NCI-H82 (cell line): ENCODE data around the gene ITIH6.
"Not testable (repeated sequence)": the region's sequence is repeated elsewhere in the genome, so short reads cannot be mapped to it uniquely, and the experiment has no call there.

Source experiments
- DNase-seq: peaks from one replicate; lab custom pipeline; 2025; lab: John Stamatoyannopoulos, UW

The ITIH6 gene, protein sequence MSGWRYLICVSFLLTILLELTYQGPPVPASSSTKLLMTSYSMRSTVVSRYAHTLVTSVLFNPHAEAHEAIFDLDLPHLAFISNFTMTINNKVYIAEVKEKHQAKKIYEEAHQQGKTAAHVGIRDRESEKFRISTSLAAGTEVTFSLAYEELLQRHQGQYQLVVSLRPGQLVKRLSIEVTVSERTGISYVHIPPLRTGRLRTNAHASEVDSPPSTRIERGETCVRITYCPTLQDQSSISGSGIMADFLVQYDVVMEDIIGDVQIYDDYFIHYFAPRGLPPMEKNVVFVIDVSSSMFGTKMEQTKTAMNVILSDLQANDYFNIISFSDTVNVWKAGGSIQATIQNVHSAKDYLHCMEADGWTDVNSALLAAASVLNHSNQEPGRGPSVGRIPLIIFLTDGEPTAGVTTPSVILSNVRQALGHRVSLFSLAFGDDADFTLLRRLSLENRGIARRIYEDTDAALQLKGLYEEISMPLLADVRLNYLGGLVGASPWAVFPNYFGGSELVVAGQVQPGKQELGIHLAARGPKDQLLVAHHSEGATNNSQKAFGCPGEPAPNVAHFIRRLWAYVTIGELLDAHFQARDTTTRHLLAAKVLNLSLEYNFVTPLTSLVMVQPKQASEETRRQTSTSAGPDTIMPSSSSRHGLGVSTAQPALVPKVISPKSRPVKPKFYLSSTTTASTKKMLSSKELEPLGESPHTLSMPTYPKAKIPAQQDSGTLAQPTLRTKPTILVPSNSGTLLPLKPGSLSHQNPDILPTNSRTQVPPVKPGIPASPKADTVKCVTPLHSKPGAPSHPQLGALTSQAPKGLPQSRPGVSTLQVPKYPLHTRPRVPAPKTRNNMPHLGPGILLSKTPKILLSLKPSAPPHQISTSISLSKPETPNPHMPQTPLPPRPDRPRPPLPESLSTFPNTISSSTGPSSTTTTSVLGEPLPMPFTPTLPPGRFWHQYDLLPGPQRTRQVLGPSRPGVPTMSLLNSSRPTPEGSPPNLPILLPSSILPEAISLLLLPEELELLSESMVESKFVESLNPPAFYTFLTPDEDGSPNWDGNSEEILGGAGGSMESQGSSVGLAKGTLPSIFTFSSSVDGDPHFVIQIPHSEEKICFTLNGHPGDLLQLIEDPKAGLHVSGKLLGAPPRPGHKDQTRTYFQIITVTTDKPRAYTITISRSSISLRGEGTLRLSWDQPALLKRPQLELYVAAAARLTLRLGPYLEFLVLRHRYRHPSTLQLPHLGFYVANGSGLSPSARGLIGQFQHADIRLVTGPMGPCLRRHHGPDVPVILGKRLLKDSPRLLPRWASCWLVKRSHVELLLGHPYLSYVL

DNA sequence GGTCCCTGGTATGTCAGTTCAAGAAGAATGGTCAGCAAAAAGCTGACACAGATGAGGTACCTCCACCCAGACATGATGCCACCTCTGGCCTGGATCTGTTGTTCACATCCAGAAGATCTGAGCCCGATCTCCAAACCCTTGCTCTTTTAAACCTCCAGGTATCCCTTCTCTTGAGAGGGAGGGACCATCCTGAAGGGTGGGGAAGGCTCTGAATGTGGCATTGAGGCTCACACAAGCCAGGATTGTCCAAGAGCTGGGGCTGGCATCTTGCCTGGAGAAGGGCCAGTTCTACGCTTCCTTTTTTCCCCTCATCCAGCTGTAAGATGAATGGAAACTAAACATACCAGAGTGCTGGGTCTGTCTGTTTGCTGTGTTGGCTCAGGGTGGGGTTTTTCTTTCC is at the start of gene ITIH6:
ITIH6 (minus strand) TSS at position 119 of the 400 bp plus-strand sequence; CDS start at position 74, 45 bp downstream.
- no peak for DNase-seq

DNA sequence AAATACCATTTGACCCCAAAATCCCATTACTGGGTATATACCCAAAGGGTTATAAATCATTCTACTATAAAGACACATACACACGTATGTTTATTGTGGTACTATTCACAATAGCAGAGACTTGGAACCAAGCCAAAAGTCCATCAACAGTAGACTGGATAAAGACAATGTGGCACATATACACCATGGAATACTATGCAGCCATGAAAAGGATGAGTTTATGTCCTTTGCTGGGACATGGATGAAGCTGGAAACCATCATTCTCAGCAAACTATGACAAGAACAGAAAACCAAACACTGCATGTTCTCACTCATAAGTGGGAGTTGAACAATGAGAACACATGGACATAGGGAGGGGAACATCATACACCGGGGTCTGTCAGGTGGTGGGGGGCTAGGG is 49.6 kb upstream of the ITIH6 start:
- DNase-seq = not testable (repeated sequence)

GRCh38 chrX:54843050-54843449 is 45.0 kb upstream of the ITIH6 start:
- DNase-seq = no peak

GRCh38 chrX:54842607-54843006 is 44.6 kb upstream of the ITIH6 start:
- DNase-seq = no peak

DNA sequence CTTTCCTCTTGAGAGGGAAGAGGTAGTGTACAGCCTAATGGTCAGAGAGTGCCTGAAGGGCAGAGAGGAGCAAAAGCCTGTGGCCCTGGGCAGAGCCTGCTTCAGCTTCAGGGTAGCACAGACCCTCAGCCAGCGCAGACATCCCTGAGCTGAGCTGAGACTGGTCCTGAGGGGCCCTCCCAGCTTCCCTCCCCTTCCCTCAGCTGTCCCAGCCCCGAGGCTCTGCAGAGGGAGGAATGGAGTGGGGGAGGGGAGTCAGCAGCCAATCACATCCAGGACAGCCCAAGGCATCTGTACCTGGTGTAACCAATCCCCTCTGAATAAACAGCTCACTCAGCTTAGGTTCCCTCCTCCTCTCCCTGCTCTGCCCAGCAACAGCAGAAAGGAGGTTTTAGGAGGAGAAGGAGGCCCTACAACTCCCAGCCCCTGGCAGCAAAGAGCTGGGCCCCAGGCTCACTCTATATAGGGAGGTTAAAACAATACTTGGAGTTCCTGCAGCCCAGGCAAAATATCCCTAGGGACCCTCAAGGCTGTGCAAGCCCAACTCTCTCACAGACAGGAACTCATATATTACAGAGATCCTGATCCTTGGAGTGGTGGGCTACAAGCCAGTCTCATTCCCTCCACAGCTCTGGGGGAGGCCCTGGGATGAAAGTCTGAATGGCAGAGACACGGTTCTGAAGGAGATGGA is 43.3 kb upstream of the ITIH6 start:
- DNase-seq = peak; percentile 77

- DNase-seq = no peak
These were observed 40.5 kb upstream of the ITIH6 start for GRCh38 chrX:54838583-54838982.

DNA sequence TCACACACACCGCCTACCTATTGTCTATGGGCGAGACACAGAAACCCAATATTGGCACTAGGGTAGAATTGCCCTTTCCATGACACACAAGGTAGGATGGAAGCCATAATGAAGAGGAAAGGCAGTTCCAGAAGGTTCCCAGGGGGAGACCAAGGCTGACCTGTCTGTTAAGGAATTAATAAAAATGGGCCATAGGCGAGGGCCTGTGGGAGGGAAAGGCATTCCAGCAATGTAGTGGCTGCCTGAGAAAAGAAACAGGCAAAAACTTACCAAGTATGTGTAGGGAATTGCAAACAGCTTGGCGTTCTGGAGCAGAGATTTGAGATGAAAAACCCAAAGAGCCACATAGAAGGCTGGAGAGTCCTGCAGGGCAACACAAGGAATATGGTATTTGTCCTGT is 28.5 kb upstream of the ITIH6 start:
- no peak for DNase-seq

DNA sequence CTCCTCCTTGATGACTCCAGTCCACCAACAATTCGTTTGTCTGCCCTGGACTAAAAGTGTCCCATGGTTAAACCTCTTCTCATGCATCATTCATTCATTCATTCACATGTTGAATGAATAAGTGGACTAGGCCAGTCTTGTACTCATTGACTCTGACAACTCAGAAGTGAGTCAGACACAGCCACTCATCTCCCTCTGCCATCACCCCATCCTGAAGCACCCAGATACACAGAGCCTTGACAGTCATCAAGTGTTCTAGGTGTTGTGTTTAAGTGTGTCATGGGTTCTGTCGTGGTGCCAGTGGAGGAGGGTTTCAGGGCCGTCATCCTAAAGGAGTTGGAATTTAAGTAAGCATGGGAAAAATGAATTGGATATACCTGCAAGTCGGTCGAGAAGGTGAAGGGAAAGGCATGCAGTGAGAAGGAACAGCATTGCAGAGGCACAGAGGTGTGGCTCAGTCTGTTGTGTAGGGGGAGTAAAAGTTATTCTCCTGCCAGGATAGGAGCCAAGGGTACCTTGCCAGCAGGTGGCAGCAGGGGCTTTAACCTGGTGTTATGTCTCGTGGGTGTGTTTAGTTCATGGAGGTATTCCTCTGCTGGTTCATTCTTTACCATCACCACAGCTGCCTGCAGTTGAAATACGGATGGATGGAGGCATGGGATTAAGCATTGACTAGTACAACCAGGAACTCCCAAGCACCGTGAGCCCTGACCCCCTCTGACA is 27.8 kb upstream of the ITIH6 start:
- DNase-seq = peak; percentile 18

GRCh38 chrX:54824722-54825121 is 26.7 kb upstream of the ITIH6 start:
- no peak for DNase-seq

DNA sequence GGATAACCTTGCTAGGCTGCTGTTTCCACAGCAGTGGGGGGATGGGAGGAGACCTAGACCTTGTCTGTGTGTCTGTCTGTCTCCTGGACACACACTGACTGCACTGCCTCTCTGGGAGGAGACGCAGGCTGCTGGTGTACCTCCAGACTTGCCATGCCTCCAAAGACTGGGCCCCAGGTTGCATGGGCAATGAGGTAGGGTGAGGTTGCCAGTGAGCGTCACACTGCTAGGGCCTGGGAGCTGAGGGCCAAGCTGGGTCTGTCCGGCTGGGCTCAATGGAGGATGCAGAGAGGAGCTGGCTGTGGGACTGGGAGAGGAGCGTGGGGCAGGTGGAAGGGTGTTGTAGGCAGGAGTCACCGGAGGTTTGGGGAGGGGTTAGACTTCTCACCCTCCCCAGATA is 26.1 kb upstream of the ITIH6 start:
- no peak for DNase-seq

DNA sequence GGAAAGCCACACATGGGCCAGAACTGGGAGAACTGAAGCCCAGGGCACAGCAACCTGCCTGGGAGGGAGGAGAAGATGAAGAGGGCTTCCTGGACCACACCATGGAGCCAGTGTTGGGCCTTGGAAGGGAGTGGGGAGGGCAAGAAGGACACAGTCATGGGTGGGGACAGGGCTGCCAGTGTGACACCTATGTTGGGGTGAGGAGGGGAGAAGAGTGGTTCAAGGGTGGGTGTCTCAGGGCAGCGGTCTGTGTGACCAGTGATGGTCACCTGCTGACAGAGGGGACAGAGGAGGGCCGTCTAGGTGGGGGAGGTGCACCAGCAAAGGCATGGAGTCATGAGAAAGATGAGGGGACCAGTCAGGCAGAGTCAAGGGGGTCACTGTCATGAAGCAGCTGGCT is 23.3 kb upstream of the ITIH6 start:
- no peak for DNase-seq

GRCh38 chrX:54820737-54821136 is 22.7 kb upstream of the ITIH6 start:
- no peak for DNase-seq

- no peak for DNase-seq
These were observed 21.1 kb upstream of the ITIH6 start for GRCh38 chrX:54819201-54819600.

DNA sequence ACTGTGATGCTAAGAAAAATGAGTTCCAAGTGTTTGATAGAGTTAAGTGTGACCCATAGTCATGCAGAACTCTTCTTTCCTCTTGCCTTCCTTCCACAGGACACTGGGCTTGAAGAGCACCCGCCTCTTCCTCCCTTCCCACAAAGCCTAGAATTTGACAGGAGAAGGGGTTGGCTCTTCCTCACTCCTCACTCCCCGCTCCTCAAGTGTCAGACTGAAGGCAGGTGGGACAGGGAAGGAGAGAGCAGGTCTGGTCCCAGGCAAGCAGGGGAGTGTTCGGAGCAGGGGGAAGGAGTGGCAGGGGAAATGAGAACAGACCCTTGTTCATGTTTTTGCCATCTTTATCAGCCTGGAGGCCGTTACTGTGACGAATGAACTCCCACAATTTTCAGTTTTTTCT is 20.2 kb upstream of the ITIH6 start:
- DNase-seq = no peak

DNA sequence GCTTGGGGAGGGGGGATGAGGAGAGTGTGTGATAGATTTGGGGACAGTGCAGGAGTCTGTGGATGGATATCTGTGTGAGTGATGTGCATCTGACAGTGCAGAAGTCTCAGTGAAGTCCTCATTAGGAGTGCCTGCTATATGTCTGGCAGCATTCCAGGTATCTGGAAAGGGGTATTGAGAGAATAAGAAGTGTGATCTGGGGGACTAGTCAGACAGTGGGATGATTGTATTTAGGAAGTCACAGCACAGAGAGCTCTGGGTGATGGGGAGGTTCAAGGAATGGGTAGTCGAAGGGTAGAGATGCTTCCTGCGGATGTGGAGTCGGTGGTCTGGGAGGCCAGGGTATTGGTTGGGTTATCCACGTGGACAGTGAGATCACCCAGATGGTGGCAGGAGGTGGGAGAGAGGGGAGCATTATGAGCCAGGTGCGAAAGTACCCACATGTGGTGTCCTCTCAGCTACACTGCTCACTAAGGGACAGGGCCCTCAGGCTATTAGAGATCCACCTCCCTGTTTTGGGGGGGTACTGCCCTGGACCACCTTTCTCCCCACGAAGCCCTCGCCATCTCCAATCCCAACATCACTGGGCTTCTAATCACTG is 19.3 kb upstream of the ITIH6 start:
- DNase-seq = no peak

- DNase-seq = no peak
These were observed 14.3 kb upstream of the ITIH6 start for GRCh38 chrX:54812306-54812705.

- DNase-seq = no peak
These were observed 13.3 kb upstream of the ITIH6 start for GRCh38 chrX:54811301-54811885.

- DNase-seq = no peak
These were observed 12.5 kb upstream of the ITIH6 start for GRCh38 chrX:54810532-54810931.

- peak; percentile 99 for DNase-seq
These were observed 10.8 kb upstream of the ITIH6 start for GRCh38 chrX:54808605-54809483.
